Stimulated activated CD8-positive, alpha-beta memory T cell treated with anti-CD3 and anti-CD28 coated beads, Interleukin-12 subunit alpha, Interleukin-12 subunit beta, amount 100 ng/mL, for 24 hours (primary cell): ENCODE measurements around the gene OR2T3.
"Not testable (repeated sequence)": the region's sequence is repeated elsewhere in the genome, so short reads cannot be mapped to it uniquely, and the experiment has no call there.

ENCODE experiments used
- DNase-seq: peaks from one replicate; pipeline ENCODE4 v3.0.0-alpha.2; 2020; ENCODE audit errors: extremely low read depth

The OR2T3 gene, protein sequence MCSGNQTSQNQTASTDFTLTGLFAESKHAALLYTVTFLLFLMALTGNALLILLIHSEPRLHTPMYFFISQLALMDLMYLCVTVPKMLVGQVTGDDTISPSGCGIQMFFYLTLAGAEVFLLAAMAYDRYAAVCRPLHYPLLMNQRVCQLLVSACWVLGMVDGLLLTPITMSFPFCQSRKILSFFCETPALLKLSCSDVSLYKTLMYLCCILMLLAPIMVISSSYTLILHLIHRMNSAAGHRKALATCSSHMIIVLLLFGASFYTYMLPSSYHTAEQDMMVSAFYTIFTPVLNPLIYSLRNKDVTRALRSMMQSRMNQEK

GRCh38 chr1:248473051-248473450, at the start of gene OR2T3:
Gene OR2T3, plus strand, starts transcription at chr1:248473351. Its CDS starts 0 bp downstream, at chr1:248473351.
- DNase-seq = not testable (repeated sequence)

- DNase-seq = not testable (repeated sequence)
These were observed 45.5 kb upstream of the OR2T3 start for GRCh38 chr1:248427526-248428191.

GRCh38 chr1:248428192-248428533, 45.0 kb upstream of the OR2T3 start:
- not testable (repeated sequence) for DNase-seq

DNA sequence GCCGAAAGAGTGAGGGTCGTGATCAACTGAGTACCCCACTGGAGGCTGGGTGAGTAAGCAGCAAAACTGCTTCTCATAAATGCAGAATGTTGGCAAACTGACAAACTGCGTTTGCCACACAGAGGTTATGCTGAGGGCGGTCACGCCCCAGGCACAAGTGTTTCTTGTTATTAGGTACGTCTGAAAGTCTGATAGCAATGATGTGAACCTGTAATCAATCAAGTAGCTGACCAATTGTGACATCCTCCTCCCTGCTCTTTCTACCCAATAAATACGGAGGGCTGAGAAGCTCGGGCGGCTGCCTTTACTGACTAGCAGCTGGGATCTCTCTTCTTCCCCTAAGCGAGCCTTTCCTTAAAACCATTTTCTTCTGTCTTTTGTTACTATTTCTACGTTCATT, 41.5 kb upstream of the OR2T3 start:
- DNase-seq = not testable (repeated sequence)

DNA sequence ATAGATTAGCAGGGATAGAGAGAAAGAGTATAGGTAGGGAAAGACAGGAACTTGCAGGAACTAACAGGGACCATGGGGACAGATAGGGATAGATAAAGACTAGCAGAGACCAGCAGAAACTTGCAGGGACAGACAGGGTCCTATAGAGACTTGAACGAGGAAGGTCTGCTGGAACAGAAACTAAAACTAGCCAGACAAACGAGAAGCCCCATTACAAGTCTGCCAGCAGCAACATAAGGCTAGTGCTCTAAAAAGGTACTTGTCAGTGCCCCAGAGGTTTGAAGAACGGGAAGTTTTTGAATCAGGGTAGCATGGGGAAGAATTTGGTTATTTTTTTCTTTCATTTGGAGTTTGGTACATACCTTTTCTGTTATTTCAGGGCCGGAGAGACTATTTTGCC, 41.0 kb upstream of the OR2T3 start:
- DNase-seq = not testable (repeated sequence)

GRCh38 chr1:248433811-248434415, 39.2 kb upstream of the OR2T3 start:
- DNase-seq = not testable (repeated sequence)

DNA sequence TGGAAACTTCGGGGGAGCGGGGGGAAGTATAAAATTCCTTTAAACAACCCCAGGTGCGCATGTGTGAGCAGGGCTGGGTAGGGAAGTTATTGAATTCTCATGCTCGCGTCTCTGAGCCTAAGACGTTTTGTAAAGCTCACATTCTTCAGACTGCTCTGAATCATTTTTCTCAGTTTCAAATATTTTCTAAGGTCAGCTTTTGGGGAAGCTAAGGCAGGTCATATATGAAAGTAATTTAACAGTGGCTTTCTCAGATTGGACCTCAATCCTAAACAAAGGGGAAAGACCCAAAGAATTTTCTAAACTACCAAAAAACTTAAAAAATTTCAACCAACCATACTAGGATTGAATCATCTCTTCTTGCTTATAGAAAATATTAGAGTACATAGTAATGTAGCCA, 38.2 kb upstream of the OR2T3 start:
- DNase-seq = not testable (repeated sequence)

- not testable (repeated sequence) for DNase-seq
These were observed 36.8 kb upstream of the OR2T3 start for GRCh38 chr1:248436303-248436702.

GRCh38 chr1:248438668-248439067, 34.5 kb upstream of the OR2T3 start:
- not testable (repeated sequence) for DNase-seq

DNA sequence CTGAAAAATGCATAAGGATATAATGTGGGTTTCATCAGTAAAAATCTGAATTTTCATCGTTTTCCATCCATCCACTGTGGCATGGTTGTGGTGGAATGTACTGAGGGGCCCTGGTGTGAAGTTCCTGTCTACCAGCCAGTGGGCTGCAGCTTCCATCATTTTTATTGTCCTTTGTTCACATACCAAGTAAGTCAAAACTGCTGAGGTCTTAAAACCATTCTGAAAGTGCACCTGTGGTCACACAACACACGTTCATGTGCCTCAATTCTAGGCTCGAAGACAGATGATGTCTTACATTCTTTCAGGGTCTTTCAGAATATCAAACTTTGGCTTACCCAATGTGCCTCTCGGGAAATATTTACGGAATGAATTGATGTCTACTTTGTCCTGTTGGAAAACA, 33.9 kb upstream of the OR2T3 start:
- not testable (repeated sequence) for DNase-seq

DNA sequence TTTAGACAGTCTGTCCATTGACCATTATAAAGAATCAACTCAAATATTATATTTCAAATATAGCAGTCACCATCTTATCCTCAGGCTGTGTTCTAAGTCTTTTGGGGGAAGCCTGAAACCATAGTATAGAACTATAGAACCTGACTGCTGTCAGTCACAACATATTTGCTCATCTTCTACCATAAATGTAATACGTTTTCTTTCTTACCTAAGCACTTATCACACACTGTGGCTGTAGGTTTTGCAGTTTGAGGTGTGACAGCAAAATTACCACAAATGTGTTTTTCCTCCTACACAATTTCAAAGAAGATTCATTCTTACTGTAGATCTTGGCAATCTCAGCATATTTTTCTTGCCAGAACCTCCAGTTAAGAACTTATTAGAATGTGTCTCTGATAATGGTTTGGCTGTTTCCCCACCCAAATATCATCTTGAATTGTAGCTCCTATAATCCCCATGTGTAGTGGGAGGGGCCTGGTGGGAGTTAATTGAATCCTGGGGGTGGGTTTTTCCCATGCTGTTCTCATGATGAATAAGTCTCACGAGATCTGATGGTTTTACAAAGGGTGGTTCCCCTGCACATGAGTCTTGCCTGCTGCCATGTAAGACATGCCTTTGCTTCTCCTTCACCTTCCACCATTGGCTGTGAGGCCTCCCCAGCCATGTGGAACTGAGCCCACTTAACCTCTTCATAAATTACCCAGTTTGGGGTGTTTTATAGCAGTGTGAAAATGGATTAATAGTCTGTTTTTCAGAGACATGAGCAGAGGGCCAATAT, 30.5 kb upstream of the OR2T3 start:
- DNase-seq = not testable (repeated sequence)

GRCh38 chr1:248444603-248445002, 28.5 kb upstream of the OR2T3 start:
- DNase-seq = not testable (repeated sequence)

GRCh38 chr1:248445399-248445798, 27.8 kb upstream of the OR2T3 start, which contains the start of gene OR2T2:
Gene OR2T2, plus strand, starts transcription at chr1:248445637. Its CDS starts 7,161 bp downstream, at chr1:248452798.
- DNase-seq = not testable (repeated sequence)

DNA sequence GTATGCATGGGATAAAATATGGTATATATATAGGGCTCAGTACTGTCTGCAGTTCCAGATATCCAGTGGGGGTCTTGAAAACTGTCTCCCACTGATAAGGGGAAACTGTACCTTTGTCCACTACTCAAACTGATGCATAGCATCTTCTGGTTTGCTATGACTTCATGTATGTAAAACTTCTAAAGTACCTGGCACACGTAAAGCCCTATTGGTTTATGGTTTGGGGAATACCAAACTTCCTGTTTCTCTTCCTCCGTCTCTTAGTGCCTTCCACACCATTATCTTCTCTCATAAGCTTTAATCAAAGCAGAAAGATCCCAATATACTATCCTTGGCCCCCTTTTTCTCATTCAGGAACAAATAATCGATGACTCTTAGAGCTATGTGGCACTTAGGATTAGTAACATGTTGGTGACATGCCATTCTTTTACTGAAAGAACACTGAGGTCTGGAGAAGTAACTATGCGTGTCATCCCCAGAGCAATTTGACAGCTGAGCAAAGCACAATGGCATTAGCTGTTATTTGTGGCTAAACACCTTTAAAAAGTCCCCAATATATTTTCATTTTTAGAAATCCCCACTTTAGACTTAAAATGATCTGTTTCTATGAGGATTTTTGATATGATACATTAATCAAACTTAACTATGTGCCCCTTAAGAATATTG, 24.6 kb upstream of the OR2T3 start:
- DNase-seq = not testable (repeated sequence)

DNA sequence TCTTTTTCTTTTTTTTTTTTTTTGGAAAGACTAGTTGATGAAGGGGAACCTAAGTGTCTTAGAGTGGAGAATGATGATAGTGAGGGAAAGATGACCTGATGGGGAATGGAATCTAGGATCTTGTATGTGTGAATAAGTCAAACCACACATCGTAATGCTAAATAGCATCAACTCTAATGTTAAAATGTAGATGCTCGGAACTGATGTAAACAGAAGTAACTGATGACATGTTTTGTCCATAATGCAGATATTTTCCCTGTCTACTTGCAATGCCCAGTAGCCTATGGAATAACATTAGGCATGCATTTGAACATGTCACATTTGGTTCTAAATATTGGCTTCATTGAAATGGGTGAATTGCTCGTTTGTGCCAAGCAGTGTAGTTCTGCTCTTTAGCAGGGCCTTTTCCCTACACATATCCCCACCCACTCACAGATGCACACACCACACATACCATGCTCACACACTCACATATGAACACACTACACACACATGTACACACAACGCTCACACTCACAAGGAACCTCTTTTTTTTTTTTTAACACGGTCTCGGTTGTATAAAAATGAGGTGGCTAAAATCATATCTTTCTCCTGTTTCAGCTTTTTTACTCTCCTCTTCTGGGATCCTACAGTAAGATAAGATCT, 23.2 kb upstream of the OR2T3 start:
- not testable (repeated sequence) for DNase-seq

DNA sequence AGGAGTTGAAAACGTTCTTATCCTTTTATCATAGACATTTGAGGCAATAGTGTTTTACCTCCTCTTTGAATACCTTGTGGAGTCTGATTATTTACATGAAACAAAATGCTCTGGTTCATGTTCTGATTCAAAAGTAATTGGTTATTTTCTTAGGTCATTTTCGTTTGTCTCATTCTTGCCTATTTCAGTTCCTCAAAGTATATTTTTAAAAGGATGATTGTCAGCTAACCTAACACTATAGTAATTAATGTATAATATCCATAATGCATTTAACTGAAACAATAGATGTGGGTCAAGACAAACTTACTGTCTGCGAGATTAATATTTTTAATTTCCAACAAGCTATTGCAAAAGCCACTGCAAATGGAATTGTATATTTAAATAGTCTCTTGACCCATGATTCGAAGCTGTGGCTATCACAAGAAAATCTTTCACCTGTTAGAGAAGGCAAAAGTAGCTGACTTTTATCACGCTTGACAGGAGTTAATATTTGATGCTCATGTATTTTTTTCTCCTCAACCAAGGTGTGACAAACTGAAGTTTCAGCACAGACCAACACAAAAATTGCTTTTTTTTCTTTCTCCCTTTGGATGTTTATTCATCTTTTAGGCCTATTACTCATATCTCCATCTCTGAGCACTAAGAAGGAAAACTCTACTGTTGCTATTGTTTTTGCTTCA, 22.5 kb upstream of the OR2T3 start:
- DNase-seq = not testable (repeated sequence)

DNA sequence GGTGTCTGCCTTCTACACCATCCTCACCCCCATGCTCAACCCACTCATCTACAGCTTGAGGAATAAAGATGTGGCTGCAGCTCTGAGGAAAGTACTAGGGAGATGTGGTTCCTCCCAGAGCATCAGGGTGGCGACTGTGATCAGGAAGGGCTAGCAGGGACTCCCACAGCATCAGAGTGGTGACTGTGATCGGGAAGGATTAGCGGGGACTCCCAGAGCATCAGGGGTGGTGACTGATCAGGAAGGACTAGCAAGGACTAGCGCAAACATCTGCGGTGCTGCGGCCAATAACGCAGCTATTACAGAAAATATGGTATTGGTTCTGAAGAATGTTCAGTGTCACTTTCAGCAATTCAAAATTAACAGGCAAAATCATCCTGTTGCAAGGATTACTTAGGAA, 19.5 kb upstream of the OR2T3 start:
- not testable (repeated sequence) for DNase-seq

DNA sequence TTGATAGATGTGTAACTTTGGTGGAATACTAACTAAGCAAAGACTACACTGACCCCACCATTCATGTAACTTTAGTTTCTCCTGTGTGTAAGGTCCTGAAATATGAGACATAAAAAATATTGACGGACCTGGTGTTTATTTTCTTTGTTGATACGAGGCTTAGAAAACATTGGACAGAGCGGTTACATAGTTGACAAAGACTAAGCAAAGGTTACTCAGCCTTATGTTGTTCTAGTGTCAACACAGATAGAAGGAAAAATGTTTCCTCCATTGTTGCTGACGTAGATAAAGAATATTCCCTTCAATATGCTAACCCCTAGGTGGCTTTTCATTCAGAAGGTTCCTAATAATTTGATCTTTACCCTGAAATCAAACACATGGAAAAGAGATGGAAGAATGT, 18.1 kb upstream of the OR2T3 start:
- DNase-seq = not testable (repeated sequence)

- DNase-seq = not testable (repeated sequence)
These were observed 16.5 kb upstream of the OR2T3 start for GRCh38 chr1:248456635-248457034.

DNA sequence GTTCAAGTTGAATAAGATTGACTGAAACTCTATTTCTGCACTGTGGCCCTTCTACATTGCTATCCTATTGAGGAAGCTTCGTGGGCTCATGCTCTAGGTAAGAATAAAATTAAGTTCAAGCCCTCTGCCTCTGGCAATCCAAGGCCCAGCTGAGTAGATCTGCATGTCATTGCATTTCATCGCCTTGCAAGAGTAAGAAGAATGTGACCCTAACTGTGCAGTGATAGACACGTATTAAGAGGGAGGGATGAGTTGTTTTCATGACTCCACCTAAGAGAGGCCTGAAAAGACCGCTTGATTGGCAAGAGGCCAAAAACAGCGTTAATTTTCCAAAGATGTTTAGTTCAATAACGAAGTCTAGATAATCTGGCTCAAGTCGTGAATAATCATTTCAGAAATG, 14.0 kb upstream of the OR2T3 start:
- DNase-seq = not testable (repeated sequence)
